ENCODE results near the gene USP13.

USP13 gene

DNA sequence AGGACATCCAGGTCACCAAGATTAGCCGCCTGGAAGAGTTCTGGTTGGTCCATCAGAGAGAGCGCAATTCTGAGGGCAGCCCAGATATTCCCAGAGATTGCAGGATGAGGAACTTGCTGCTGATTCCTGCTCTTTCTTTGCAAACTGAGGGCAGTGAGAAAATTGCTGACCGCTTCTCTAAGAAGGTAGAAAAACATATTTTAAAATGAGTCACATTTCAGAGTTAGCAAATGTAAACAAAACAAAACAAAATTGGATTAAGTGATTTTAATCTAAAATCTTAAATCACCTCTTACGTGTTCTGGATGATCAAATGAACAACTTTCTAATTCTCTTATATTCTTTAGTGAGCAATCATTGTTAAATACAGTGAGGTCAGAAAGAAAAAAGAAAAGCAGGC lies 149.0 kb downstream of the USP13 start:
- no peak for DNase-seq

GRCh38 chr3:179806177-179806576 lies 153.3 kb downstream of the USP13 start:
- DNase-seq, result no peak

GRCh38 chr3:179807588-179807987 lies 154.7 kb downstream of the USP13 start:
- DNase-seq, result no peak

DNA sequence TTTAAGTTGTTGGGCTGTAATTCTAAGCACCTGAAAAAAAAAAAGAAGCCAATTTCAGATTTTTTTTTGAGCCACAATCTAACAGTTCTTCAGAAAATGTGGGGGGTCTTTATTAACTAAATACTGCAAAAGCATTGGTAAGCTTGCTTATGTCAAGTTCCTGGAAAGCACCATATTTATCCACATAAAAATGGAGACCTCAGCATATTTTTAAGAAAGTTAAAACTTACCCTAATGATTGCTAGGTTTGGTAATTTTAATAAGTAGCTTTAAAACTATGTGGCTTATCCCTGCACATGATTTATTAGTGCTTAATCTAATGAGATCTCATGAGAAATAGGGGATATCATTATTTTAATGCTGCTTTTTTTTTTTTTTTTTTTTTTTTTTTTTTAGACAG lies 156.8 kb downstream of the USP13 start:
- no peak for DNase-seq

DNA sequence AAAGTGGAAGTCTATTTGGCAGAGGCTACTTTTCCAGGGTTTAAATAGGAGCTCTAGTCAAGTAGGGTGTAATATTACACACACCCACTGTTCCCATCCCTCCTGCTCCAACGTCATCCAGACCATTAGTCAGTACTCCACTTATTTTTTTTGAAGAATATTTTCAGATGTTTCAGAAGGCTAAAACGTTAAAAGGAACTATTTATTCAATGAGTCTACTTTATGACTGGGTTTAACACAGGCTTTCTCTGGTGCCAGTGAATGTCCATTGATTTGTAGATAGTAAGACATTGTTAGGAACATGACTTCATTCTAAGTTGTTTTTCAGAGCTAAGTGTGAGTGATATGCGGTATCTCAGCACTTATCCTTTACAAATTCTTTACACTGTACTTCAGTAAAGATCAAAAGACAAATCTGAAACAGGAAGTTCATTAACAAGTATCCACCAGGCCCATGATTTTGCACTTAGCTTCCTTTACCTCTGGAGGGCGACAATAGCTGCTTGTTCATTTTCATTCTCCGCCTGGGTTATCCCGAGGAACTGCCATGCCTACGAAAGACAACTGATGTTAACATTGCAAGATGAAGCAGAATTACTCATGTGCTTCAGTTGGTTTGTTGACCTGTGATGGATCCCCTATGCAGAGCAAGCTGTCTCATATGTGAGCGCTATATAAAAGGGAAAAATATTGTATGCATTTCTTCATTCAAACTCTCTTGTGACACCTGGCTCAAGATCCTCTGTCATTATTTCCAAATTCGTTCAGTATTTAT lies 158.7 kb downstream of the USP13 start:
- DNase-seq, result no peak

DNA sequence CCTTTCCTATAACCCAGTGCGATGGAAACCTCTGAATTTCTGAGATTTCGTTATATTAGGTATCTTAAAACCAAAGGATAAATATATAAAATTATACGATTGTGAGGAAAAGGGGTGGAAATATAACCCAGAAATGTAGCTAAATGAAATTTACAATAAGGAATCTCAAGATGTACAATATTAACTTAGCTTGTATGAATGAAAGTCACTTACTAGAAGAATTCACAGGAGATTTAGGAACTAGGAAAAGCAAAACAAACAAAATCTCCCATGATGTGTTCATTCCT lies 159.2 kb downstream of the USP13 start:
- no peak for DNase-seq

DNA sequence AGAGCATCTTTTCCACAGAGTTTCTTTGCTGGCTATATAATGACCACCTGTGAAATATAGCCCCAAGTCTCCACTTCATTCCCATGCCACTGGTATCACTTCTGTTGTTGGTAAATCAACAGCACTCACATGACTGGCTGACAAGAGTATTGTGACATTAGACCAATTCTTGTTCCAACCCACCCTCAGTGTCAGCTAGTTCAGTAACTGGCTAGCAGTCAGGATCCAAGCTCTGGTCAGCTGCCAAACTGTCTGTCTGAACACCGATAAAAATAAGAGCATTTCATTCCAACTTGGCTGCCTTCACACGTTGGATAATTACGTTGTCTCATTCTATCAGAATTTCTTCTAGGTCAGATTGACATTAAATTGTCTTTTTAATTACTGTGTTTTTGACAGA lies 166.5 kb downstream of the USP13 start:
- DNase-seq, result no peak

- DNase-seq, result no peak
Measured at GRCh38 chr3:179822296-179822695, 169.5 kb downstream of the USP13 start.

- no peak for DNase-seq
Measured at GRCh38 chr3:179825527-179826246, 172.8 kb downstream of the USP13 start.

DNA sequence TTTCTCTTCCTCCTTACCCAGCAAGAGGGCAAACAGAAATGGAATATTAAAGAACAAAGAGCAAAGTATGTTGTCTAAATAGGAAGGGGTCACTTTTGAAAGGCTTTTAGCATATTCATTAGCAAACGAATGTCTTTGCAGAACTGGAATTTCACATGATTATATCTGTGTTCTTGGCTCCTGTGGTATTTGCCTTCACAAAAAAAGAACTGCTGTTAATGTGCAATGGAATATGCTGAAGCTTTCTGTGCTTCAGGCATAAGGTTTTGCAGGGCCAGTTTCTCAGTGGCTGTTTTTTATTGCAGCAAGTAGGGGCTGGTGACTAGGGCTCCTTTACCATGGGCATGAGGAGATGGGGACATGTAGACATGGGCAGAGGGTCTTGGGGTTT lies 173.4 kb downstream of the USP13 start:
- DNase-seq, result no peak

- DNase-seq, result no peak
Measured at GRCh38 chr3:179828738-179829137, 175.9 kb downstream of the USP13 start.

- no peak for DNase-seq
Measured at GRCh38 chr3:179829401-179829800, 176.6 kb downstream of the USP13 start.

DNA sequence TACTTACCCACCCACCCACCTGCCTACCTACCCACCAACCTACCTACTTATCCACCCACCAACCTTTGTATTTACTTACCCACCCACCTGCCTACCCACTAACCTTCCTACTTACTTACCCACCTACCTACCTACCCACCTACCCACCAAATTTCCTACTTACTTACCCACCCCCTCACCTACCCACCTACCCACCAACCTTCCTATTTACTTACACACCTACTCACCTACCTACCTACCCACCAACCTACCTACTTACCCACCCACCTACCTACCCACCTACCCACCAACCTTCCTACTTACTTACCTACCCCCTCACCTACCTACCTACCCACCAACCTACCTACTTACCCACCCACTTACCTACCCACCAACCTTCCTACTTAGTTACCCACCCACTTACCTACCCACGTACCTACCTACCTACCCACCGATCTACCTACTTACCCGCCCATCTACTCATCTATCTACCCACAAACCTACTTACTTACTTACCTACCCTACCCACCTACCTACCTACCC lies 179.6 kb downstream of the USP13 start:
- no peak for DNase-seq

DNA sequence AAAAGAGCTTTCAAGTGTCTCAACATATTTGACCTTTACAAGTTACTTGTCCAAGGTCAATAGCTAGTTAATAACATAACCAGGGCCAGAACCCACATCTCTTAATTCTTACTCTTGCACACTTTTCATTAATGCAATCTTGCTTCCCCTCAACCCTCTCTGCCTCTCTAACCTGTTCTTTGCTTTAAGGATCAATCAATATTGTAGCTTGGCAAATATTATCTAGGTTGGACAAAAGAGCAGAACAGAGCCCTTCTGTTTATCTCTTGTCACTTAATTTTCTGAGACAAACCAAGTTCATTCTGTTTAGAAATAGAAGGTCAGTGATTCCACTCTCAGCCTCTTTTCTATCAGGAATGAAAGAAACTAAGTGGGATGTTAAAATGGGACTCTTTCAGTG lies 180.5 kb downstream of the USP13 start:
- no peak for DNase-seq

- no peak for DNase-seq
Measured at GRCh38 chr3:179837374-179837773, 184.5 kb downstream of the USP13 start.

Data from activated CD4-positive, alpha-beta T cell treated with anti-CD3 and anti-CD28 coated beads for 4 hours (primary cell).